OCI-LY3 (cell line): ENCODE data around the gene SEPTIN1.

ENCODE experiments used
- CTCF ChIP-seq: fragments of 200-600, 300-600 bp; sonication (generic); IDR thresholded peaks from 2 replicates; pipeline ENCODE4 v1.5.1; 2014; ENCODE audit warnings: antibody characterized with exemption, low read length, low read depth
- EZH2phosphoT487 ChIP-seq: fragments of 200-600 bp; shearing (Covaris generic); IDR thresholded peaks from 2 replicates; pipeline ENCODE4 v1.6.1; 2018; ENCODE audit warnings: antibody characterized with exemption, mixed run types, low read depth

GRCh38 chr16:30377812-30378235 lies 4.5 kb downstream of the SEPTIN1 start:
- no peak for TF ChIP-seq CTCF
- TF ChIP-seq EZH2phosphoT487: no peak
